ENCODE results near the gene KRTAP21-3. TPM values are rescaled to one million over a fixed set of nuclear protein-coding genes. Genes with fewer than 3 reads are reported as not detected.

Gene KRTAP21-3
- total and polyA plus RNA-seq, 10 of the 15 experiments (the other 5 are each of a cell fraction or from before 2014, with no cell fraction given), result not detected

DNA sequence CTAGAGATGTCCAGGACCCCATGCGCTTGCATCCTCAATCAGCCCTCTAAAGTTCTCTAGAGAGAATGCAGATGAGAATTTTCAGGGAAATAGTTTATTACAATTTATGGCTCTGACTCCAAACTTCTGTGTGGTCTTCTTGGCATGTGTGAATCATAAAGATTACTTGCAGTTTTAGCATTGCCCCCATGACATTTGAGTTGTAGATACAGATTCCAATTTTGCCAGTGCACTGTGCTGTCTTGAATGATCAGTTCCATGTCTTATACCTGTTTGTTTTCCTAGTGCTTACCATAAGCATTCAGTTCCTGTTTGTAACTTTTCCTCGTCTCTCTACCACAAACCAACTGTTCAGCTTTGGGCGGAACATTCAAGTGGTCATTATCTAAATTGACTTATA is 4.8 kb downstream of the KRTAP21-3 start:
- Histone ChIP-seq H2AFZ (ENCODE audit: control insufficient read depth, low read depth, low read length) (no peak overlapping the region), H3K36me3 (ENCODE audit: control insufficient read depth in 2 of 2, insufficient read depth in 2 of 2, low read length in 1 of 2) (no peaks in the 10 kb centered on the region), H3K9me3 (replicated peaks; ENCODE audit: control insufficient read depth, insufficient read depth, low read length) (no peaks in the 10 kb centered on the region), H3K4me1 (ENCODE audit: control insufficient read depth, insufficient read depth, low read length) (no peaks in the 10 kb centered on the region), H3K4me3 (no peak overlapping the region), H3K9ac (ENCODE audit: control insufficient read depth, insufficient read depth, low read length) (no peak overlapping the region), H3K27ac (ENCODE audit: control insufficient read depth, insufficient read depth) (no peak overlapping the region), H3K4me2 (ENCODE audit: control insufficient read depth, insufficient read depth) (no peak overlapping the region), H3K27me3 (replicated peaks in 1 of 2; ENCODE audit: control insufficient read depth in 2 of 2, insufficient read depth in 2 of 2, low read length in 1 of 2) (no peaks in the 10 kb centered on the region), H4K20me1 (ENCODE audit: control insufficient read depth, insufficient read depth) (no peaks in the 10 kb centered on the region), H3K79me2 (ENCODE audit: control insufficient read depth, insufficient read depth, low read length) (no peaks in the 10 kb centered on the region)
- ATAC-seq (no peak), DNase-seq (ENCODE audit: low read depth, low spot score) (no peak), FAIRE-seq (no peak)
- WGBS (ENCODE audit: insufficient coverage, insufficient replicate concordance, low lambda C conversion rate, missing lambda C conversion rate), result 47% methylated on average over 3 of the region's 3 CpGs
- in situ Hi-C loops (cut with MboI) (no loop called here), intact Hi-C loops (cut with micrococcal nuclease; ENCODE audit: unreplicated experiment) (no loop called here)
- ChIA-PET RAD21 (ENCODE audit: unreplicated experiment) (no interaction called here), CTCF (interaction anchor here (1.0 to 1.1 kb wide), 2 partner anchors 34 to 374 kb away, joined by 3 read pairs; no protein-coding TSS in a partner anchor), POLR2A (no interaction called here), SMC1A (ENCODE audit: uncharacterized antibody, unreplicated experiment) (no interaction called here)
- no TSS peak for BruUV-seq (replicated peaks)
- TF ChIP-seq, protein P1, sequence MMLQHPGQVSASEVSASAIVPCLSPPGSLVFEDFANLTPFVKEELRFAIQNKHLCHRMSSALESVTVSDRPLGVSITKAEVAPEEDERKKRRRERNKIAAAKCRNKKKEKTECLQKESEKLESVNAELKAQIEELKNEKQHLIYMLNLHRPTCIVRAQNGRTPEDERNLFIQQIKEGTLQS (IDR thresholded peaks at IDR 0.05; ENCODE audit: borderline replicate concordance, extremely low read depth, low read depth, low read length), result no peak
- no peak for TF ChIP-seq JUND (IDR thresholded peaks at IDR 0.05; ENCODE audit: low read depth, low read length)
- TF ChIP-seq, protein P2, sequence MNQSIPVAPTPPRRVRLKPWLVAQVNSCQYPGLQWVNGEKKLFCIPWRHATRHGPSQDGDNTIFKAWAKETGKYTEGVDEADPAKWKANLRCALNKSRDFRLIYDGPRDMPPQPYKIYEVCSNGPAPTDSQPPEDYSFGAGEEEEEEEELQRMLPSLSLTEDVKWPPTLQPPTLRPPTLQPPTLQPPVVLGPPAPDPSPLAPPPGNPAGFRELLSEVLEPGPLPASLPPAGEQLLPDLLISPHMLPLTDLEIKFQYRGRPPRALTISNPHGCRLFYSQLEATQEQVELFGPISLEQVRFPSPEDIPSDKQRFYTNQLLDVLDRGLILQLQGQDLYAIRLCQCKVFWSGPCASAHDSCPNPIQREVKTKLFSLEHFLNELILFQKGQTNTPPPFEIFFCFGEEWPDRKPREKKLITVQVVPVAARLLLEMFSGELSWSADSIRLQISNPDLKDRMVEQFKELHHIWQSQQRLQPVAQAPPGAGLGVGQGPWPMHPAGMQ (IDR thresholded peaks at IDR 0.05; ENCODE audit: borderline replicate concordance), result no peak

DNA sequence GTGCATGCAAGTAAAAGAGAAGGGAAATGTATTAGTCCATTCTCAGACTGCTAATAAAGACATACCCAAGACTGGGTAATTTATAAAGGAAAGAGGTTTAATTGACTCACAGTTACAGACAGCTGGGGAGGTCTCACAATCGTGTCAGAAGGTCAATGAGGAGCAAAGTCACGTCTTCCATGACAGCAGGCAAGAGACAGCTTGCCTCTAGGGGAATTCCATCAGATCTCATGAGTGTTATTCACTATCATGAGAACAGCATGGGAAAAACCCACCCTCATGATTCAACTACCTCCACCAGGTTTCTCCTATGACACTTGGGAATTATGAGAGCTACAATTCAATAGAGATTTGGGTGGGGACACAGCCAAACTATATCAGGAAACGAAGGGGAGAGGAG is 8.1 kb downstream of the KRTAP21-3 start:
- POLR2A ChIA-PET, result no interaction called here
- Histone ChIP-seq H3K9me3 (replicated peaks; ENCODE audit: control insufficient read depth, insufficient read depth, low read length) (no peaks in the 10 kb centered on the region), H3K79me2 (ENCODE audit: control insufficient read depth, insufficient read depth, low read length) (no peaks in the 10 kb centered on the region), H3K27ac (ENCODE audit: control insufficient read depth, insufficient read depth) (no peak overlapping the region), H4K20me1 (ENCODE audit: control insufficient read depth, insufficient read depth) (no peaks in the 10 kb centered on the region), H3K4me3 (no peak overlapping the region), H3K4me1 (ENCODE audit: control insufficient read depth, insufficient read depth, low read length) (no peaks in the 10 kb centered on the region), H3K27me3 (replicated peaks in 1 of 2; ENCODE audit: control insufficient read depth in 2 of 2, insufficient read depth in 2 of 2, low read length in 1 of 2) (no peaks in the 10 kb centered on the region), H3K36me3 (ENCODE audit: control insufficient read depth in 2 of 2, insufficient read depth in 2 of 2, low read length in 1 of 2) (no peaks in the 10 kb centered on the region), H2AFZ (ENCODE audit: control insufficient read depth, low read depth, low read length) (no peak overlapping the region), H3K9ac (ENCODE audit: control insufficient read depth, insufficient read depth, low read length) (no peak overlapping the region), H3K4me2 (ENCODE audit: control insufficient read depth, insufficient read depth) (no peak overlapping the region)
- 0% methylated on average over 3 of the region's 3 CpGs for WGBS (ENCODE audit: insufficient coverage, insufficient replicate concordance, low lambda C conversion rate, missing lambda C conversion rate)
- in situ Hi-C loops (cut with MboI), result no loop called here
- no peak for FAIRE-seq
- CTCF ChIA-PET, result no interaction called here
- RAD21 ChIA-PET (ENCODE audit: unreplicated experiment), result no interaction called here
- SMC1A ChIA-PET (ENCODE audit: uncharacterized antibody, unreplicated experiment), result no interaction called here
- intact Hi-C loops (cut with micrococcal nuclease; ENCODE audit: unreplicated experiment), result no loop called here
- no peak for ATAC-seq
- no TSS peak for BruUV-seq (replicated peaks)
- DNase-seq (ENCODE audit: low read depth, low spot score), result no peak
- no peak for TF ChIP-seq ZZZ3 (IDR thresholded peaks at IDR 0.05; ENCODE audit: control insufficient read depth, insufficient read length, low read depth)
- TF ChIP-seq CEBPB (IDR thresholded peaks at IDR 0.05; ENCODE audit: borderline replicate concordance in 1 of 2, low read depth in 2 of 2, low read length in 2 of 2), result no peak
- TF ChIP-seq, protein P3, sequence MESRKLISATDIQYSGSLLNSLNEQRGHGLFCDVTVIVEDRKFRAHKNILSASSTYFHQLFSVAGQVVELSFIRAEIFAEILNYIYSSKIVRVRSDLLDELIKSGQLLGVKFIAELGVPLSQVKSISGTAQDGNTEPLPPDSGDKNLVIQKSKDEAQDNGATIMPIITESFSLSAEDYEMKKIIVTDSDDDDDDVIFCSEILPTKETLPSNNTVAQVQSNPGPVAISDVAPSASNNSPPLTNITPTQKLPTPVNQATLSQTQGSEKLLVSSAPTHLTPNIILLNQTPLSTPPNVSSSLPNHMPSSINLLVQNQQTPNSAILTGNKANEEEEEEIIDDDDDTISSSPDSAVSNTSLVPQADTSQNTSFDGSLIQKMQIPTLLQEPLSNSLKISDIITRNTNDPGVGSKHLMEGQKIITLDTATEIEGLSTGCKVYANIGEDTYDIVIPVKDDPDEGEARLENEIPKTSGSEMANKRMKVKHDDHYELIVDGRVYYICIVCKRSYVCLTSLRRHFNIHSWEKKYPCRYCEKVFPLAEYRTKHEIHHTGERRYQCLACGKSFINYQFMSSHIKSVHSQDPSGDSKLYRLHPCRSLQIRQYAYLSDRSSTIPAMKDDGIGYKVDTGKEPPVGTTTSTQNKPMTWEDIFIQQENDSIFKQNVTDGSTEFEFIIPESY (IDR thresholded peaks at IDR 0.05), result no peak
- TF ChIP-seq CBFB (IDR thresholded peaks at IDR 0.05; ENCODE audit: low read depth), result no peak
- TF ChIP-seq NR2C1 (IDR thresholded peaks at IDR 0.05), result no peak
- no peak for TF ChIP-seq ZNF384 (IDR thresholded peaks at IDR 0.05; ENCODE audit: borderline replicate concordance, low read depth, low read length)
- no peak for TF ChIP-seq MYB (IDR thresholded peaks at IDR 0.05; ENCODE audit: borderline replicate concordance, low read depth, low read length)

All from GM12878 (cell line).